HG02798 (cell line): ENCODE measurements around the gene CARD11.
"Not testable (repeated sequence)": the region's sequence is repeated elsewhere in the genome, so short reads cannot be mapped to it uniquely, and the experiment has no call there.

ENCODE experiments used
- ATAC-seq: cut with Tn5 transposase; IDR thresholded peaks from one replicate; pipeline ENCODE4 v1.9.1; 2021; ENCODE audit warnings: mild to moderate bottlenecking; ENCODE audit not compliant: unreplicated experiment, poor library complexity

CARD11 gene

GRCh38 chr7:3027005-3027845, 16.4 kb downstream of the CARD11 start:
- no peak for ATAC-seq

- ATAC-seq = no peak
These were observed 18.1 kb downstream of the CARD11 start for GRCh38 chr7:3025616-3026015.

- ATAC-seq = no peak
These were observed 21.8 kb downstream of the CARD11 start for GRCh38 chr7:3021825-3022224.

GRCh38 chr7:3021224-3021623, 22.4 kb downstream of the CARD11 start:
- not testable (repeated sequence) for ATAC-seq

GRCh38 chr7:3020416-3020815, 23.3 kb downstream of the CARD11 start:
- no peak for ATAC-seq

- ATAC-seq = no peak
These were observed 23.9 kb downstream of the CARD11 start for GRCh38 chr7:3019801-3020200.

- no peak for ATAC-seq
These were observed 29.5 kb downstream of the CARD11 start for GRCh38 chr7:3013975-3014792.

GRCh38 chr7:3011211-3011852, 32.3 kb downstream of the CARD11 start:
- ATAC-seq = no peak

GRCh38 chr7:3010161-3010560, 33.5 kb downstream of the CARD11 start:
- ATAC-seq = no peak

GRCh38 chr7:3009086-3009485, 34.6 kb downstream of the CARD11 start:
- ATAC-seq = no peak

- ATAC-seq = no peak
These were observed 35.3 kb downstream of the CARD11 start for GRCh38 chr7:3008386-3008785.

GRCh38 chr7:3007696-3008095, 36.0 kb downstream of the CARD11 start:
- ATAC-seq = no peak

GRCh38 chr7:3005257-3005656, 38.4 kb downstream of the CARD11 start:
- no peak for ATAC-seq

- no peak for ATAC-seq
These were observed 39.7 kb downstream of the CARD11 start for GRCh38 chr7:3003936-3004335.

- no peak for ATAC-seq
These were observed 41.0 kb downstream of the CARD11 start for GRCh38 chr7:3002631-3003030.

GRCh38 chr7:3000566-3000965, 43.1 kb downstream of the CARD11 start:
- ATAC-seq = no peak

GRCh38 chr7:2999078-2999500, 44.6 kb downstream of the CARD11 start:
- no peak for ATAC-seq

- ATAC-seq = no peak
These were observed 46.7 kb downstream of the CARD11 start for GRCh38 chr7:2997014-2997413.

- no peak for ATAC-seq
These were observed 47.5 kb downstream of the CARD11 start for GRCh38 chr7:2996141-2996540.

GRCh38 chr7:2993868-2994267, 49.8 kb downstream of the CARD11 start:
- ATAC-seq = no peak

GRCh38 chr7:2993396-2993795, 50.3 kb downstream of the CARD11 start:
- no peak for ATAC-seq
